CD4-positive, alpha-beta T cell treated with Interleukin-4 for 1 hour (primary cell): ENCODE measurements around the gene PPP1R8.
"Not testable (repeated sequence)": the region's sequence is repeated elsewhere in the genome, so short reads cannot be mapped to it uniquely, and the experiment has no call there.

Experiments
- DNase-seq, 2 donors: peaks; one replicate each; pipeline ENCODE4 v3.0.0-alpha.2; 2020 to 2022

Gene PPP1R8

DNA sequence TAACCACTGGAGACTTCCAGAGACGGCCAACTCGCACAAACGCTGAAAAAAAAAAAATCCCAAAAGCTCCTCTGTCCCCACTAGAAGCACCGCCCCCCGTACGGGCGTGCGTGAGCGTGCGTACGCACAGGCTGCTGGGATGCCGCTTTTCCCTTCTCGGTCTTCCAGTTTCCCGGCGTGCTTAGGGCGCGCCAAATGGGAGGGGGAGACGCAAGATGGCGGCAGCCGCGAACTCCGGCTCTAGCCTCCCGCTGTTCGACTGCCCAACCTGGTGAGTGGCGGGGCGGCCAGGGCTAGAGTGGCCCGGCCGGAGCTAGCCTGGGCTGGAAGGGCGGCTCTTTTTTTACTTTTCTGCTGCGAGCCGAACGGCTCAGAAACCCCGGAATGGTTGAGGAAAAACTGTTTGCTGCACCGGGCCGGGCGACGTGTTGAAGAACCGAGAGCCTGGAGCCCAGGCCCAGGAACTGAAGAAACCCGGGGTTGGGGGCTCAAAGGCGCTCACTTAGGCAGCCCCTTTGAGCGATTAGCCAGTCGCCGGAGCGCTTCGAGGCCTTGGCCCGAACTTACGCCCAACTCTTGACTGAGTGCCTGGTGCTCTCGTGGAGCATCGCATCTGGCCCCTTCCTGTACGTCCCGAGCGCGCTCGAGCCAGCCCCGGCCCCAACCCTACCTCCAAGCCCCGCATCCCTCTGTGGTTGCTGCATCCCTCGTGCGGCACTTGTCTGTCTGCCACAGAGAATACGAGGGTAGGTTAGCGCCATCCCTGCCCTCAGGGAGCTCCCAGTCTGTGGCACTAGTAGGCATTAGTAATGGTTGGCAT is at the start of gene PPP1R8:
Gene PPP1R8, plus strand, starts transcription at position 162 of the 820 bp plus-strand sequence. Its CDS starts 54 bp downstream, at position 216.
- peak; percentile 88 to 91 for DNase-seq

DNA sequence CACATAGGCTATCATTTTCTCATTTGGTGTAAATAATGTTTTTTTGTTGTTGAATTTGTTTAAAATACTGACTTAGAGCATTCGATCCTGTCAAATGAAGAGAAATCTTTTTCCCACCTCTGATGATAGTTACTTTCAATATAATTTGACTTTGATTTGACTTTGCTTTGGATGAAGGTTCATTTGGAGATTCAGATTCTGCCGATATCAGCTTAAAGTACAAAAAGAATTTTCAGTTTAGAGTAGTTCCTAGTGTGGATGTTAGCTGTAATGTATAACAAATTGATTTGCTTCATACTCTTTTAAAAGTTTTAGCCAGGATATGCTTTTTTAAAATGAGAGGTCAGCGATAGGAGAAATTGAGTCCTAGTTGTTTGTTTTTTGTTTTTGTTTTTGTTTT is 47.6 kb upstream of the PPP1R8 start:
- no peak for DNase-seq

DNA sequence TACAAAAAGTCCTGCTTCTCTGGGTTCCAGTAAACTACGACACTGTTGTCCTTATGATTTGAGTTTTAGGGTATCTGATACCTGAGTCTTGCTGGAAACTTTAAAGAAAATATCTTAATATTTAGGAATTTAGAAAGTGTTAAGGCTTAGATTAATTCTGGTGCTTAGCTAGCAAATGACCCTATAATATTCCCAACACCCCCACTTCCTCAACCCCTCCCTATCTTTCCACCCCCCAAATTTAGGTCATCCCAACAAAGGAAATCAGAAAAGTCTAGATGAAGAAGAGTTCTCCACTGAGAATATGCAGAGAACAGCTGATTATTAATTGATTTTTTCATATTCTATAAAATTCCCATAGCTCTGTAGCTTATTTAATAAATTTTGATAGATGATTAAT is 45.9 kb upstream of the PPP1R8 start:
- DNase-seq: no peak

DNA sequence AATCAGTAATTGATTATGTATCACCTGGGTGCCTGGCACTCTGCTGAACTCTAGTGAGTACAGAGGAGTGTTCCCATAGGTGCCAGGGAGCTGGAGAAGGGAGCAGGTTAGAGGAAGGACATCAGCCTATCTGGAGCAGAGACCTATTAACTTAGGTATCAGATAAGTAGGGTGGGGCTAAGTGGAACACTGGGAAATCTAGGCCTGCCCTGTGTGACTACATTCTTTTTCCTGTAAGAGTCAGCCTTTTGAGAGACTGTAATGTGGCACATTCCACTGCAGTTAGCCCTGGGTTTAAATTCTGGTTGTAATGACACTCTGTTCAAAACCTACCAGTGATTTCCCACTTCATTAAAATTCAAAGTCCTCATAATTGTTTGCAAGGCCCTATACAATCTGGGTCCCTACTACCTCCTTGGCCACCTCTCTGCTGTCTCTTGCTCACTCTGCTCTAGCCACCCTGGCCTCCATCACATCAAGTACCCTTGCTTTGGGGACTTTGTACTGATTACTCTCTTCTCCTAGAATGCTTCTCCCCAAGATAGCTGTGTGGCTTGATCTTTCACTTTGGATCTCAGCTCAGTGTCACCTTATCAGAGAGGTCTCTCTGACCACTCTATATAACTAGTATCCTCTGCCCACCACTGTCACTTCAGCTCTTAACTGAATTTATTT is 44.7 kb upstream of the PPP1R8 start:
- DNase-seq: no peak

DNA sequence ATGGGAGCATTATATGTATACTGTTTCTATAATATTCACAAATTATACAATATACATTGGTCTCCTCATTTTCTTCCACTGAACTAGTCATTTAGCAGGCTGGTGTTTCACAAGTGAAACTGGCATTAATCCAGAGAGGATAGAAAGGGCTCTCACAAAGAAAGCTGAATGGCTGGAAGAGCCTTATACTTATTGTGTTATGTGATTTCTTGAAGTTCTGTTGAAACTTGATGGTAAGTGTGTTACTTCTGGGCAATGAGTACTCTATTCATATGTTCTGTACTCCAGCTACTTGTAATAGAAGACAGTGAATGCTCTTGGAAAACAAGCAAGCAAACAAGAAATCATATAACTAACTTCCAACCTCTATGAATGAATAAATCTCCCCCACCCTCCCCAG is 42.7 kb upstream of the PPP1R8 start:
- no peak for DNase-seq

DNA sequence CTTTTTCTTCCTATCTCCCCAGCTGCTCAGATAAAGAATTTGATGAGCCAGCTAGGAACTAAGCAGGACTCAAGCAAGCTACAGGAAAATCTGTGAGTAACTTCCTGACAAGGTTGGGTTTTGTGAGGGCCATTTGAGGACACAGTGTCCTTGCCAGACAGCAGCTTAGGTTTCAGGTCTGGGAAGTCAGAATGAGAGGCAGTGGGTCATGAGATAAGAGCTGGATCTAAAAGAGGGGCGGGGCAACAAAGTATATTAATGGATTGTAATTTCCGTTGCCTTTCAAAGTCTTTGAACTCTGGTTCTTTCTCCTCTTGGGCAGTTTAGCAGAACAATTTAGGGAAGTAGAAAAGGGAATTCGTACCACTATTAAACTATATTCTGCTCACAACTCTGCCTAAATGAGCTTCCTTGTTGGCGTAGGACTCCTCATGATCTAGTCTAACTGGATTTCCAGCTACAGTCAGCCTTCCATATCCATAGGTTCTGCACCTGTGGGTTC is 41.0 kb upstream of the PPP1R8 start:
- no peak for DNase-seq

DNA sequence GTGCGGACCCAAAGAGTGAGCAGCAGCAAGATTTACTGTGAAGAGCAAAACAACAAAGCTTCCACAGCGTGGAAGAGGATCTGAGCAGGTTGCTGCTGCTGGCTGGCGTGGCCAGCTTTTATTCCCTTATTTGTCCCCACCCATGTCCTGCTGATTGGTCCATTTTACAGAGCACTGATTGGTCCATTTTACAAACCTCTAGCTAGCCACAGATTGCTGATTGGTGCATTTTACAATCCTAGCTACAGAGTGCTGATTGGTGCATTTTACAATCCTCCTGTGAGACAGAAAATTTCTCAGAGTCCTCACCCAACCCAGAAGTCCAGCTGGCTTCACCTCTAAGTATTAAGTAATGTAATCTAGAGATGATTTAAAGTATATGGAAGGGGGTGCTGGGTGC is 40.3 kb upstream of the PPP1R8 start:
- DNase-seq: not testable (repeated sequence)

DNA sequence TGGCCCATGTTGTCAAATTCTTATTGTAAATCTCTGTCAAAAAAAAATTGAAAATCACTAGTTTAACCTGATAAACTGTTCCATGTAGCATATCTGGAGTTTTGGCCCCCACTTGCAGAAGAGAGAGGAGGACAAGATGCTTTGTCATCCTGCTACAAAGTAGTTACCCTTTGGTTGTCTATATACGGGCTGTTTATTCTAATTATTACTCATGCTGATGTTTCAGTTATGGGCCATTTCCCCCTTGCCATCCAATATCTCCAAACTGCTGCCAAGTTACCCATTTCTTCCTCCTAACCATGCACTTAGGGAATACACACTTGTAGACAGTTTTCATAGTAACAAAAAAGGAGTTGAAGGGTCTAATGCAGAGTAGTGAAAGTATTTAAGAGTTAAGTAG is 35.0 kb upstream of the PPP1R8 start:
- DNase-seq: no peak

DNA sequence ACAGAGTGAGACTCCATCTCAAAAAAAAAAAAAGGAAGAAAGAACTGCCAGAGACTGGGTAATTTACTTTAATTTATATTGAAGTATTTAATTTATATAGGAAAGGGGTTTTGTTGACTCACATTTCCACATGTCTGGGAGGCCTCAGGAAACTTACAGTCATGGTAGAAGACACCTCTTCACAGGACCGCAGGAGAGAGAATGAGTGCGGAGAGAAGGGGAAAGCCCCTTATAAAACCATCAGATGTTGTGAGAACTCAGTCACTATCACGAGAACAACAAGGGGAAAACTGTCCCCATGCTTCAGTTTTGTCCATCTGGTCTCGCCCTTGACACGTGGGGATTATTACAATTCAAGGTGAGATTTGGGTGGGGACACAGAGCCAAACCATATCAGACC is 25.8 kb upstream of the PPP1R8 start:
- DNase-seq: no peak

DNA sequence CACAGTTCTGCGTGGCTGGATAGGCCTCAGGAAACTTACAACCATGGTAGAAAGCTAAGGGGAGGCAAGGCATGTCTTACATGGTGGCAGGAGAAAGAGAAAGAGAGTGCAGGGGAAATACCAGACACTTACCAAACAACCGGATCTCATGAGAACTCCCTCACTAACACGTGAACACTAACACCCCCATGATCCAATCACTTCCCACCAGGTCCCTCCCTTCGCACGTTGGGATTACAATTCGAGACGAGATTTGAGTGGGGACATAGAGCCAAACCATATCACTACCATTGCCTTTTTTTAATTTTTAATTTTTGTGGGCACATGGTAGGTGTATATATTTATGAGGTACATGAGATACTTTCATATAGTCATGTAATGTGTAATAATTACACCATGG is 23.8 kb upstream of the PPP1R8 start:
- DNase-seq: no peak

DNA sequence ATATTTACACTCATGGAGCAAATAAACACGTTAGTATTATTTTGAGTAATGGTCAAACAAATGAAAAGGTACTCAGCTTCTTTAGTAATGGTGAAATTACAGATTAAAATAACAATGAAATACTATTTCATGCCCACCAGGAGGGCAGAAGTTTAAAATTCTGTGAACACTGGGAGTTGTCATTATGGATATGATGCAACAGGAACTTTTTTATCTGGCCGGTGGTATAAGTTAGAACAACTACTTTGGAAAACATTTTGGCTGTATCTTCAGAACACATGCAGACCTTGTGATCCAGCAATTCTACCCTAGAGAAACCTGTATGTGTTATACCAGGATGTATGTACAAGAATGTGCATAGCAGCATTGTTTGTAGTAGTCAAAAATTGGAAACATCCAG is 23.2 kb upstream of the PPP1R8 start:
- DNase-seq: no peak

DNA sequence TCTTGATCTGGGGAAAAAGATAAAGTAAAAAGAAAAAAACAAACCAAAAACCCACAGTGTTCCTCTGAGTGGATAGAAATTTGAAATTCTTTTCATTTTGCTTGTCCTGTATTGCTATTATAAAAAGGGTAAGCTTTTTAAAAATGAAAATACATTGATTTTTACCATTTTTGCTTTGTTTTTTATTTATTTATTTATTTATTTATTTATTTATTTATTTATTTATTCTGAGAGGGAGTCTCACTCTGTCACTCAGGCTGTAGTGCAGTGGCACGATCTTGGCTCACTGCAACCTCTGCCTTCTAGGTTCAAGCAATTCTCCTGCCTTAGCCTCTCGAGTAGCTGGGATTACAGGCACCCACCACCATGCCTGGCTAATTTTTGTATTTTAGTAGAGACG is 22.5 kb upstream of the PPP1R8 start:
- DNase-seq: not testable (repeated sequence)

DNA sequence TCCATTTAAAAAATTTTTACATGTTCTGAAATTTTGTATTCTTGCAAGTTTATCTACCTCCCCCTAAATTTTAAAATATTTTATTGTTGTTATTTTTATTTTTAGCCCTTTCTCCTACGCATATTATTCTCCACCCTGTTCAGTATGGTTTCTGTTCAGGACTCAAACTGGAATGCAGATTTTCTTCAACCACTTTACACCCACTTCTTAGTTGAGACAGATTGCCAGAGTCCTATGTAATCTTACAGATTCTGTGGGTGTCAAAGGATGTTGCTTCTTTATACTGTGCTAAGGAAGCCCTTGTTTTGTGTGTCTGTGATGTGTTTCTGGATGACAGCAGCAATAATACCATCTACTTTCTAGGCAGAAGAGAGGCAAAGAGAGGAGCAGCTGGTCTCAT is 20.7 kb upstream of the PPP1R8 start:
- DNase-seq: no peak

DNA sequence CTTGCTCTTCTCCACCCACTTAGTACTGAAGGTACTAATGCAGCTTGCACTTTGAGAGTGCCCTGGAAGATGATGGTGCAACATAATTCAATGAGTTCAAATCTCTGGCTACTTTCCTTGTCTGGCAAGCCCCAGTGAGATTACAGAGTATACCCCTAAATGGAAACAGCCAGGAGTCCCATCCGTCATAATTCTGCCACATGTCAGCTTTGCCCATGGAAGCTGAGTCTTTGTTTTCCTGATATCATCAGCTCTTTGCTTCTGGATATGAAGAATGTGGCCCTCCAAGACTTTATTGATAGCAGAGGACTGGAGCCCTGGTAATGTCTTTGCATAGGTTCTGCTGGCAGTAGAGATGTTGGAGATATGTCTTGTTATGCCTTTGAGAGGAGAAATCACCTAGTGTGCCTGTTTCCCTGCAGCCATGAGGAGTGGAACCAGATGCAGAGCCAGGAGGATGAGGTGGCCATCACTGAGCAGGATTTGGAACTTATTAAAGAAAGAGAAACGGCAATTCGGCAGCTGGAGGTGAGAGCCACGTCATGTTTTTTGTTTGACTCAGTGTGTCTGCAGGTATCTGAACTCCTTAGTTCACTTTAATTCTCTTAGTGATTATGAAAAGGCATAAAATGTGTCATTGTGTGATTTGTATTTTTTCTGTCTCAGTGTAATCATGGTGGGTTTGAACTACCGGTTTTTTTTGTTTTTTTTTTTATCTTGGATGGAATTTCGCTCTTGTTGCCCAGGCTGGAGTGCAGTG is 18.7 kb upstream of the PPP1R8 start:
- DNase-seq: no peak

DNA sequence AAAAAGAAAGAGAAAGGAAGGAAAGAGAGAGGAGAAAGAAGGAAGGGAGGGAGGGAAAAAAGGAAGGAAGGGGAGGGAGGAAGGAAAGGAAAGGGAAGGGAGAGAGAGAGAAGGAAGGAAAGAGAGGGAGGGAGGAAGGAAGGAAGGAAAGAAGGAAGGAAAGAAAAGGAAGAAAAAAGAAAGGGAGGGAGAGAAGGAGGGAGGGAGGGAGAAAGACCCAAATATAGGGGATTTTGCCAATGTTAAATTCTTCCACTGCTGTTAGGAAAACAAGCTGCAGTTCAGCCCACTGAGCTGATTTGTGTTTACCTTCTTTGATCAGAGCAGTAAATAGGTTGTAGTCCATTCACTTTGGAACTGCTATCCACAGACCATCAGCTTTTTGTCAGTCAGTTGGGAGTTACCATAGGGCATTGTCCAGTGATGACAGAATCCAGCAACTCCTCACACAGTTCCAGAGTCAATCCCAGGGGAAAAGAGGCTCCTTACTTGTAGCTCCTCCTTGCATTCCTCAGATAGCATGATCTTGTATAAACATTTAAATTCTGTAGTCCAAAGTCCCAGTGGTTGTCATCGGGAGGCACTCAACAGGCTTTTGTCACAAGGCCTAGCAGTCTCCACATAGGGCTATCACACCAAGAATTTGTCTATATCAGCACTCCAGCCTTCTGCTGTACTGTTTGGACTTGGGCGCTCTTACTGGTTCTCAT is 13.5 kb upstream of the PPP1R8 start:
- no peak for DNase-seq

DNA sequence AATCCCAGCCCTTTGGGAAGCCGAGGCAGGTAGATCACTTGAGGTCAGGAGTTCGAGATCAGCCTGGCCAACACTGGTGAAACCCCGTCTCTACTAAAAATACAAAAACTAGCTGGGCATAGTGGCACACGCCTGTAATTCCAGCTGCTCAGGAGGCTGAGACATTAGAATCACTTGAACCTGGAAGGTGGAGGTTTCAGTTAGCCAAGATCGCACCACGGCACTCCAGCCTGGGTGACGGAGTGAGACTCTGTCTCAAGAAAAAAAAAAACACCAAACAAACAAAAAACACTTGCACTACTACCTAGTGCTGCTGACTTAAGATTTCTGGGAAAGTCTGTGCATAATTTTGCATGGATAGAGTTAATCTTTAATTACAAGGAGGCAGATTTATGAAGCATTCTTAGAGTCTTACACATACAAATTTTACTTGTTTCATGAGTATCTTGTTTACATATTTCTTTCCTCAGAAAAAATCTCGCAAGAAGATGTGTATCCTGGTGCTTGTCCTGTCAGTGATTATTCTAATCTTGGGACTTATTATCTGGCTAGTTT is 8.7 kb upstream of the PPP1R8 start:
- no peak for DNase-seq

DNA sequence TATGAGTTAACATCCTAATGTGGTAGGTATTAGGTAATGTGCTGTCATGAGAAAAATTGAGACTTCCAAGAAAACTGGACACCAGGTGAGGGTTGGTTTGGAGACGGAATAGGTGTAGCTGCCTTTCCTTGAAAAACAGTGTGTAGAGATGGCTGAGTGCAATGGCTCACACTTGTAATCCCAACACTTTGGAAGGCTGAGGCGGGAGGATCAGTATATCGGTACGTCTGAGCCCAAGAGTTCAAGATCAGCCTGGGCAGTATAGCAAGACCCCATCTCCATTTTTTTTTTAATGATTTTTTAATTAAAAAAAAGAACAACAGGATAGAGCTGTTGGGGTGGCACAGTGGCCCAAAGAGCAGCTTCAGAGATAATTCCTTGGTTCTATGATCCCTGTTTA is 6.8 kb upstream of the PPP1R8 start:
- no peak for DNase-seq

DNA sequence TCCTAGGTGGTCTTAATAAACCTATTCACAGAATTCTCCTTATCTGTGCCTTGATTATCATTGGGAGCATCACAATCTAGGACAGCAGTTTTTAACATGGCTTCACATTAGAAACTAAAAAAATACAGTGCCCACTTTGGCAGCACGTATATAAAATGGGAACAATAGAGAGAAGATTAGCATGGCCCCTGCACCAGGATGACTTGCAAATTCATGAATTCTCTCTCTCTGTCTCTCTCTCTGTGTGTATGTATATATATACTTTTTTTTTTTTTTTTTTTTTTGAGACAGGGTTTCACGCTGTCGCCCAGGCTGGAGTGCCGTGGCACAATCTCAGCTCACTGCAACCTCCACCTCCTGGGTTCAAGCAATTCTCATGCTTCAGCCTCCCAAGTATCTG is 6.2 kb upstream of the PPP1R8 start:
- DNase-seq: no peak

DNA sequence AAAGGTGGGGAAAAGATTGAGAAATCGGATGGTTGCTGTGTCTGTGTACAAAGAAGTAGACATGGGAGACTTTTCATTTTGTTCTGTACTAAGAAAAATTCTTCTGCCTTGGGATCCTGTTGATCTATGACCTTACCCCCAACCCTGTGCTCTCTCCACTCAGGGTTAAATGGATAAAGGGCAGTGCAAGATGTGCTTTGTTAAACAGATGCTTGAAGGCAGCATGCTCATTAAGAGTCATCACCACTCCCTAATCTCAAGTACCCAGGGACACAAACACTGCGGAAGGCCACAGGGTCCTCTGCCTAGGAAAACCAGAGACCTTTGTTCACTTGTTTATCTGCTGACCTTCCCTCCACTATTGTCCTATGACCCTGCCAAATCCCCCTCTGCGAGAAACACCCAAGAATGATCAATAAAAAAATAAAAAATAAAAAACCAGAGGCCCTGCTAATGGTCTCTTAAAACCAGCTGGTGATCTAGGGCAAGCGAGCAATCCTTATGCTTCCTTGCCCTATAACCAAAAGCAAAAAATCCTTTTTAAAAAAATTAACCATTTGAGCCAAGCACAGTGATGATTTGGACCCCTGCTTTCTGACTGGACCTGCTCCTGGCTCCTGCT is 1.1 kb upstream of the PPP1R8 start:
- not testable (repeated sequence) for DNase-seq

DNA sequence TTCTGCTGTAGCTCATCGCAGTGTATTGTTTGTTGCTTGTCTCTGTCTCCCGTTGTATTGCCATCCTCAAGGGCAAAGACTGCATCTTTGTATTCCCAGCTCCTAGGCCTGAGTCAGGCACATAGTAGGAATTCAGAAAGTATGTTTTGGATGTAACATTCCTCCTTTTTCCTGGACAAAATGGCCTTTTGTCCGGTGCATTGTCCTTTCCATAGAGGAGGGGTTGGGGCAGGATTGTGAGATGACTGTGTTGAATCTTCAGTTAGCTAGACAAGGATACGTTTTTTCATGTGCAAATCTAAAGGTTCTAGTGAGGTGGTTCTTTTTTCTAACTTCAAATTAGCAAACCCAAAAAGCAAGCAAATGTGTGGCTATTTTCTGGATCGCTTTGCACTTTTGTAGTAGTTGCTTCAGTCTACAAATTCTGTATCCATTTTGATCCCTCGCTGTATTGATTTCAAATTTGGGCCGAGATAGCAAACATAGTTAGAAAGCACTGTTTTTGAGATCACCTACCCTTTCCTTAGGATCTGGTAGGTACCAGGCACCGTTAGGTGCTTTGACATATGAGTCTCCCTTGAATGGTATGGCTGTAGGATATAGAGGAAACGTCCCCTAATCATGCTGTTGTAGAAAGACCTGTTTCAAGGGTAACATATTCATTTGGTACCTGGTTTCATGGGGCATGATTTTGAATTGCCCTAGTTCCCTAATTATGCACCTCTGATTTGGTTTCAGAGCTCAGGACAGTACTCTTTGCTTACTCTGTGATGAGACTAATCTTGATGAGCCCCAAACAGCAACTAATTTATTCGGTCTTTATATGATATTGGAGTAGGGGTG is 1.2 kb downstream of the PPP1R8 start:
- no peak for DNase-seq

DNA sequence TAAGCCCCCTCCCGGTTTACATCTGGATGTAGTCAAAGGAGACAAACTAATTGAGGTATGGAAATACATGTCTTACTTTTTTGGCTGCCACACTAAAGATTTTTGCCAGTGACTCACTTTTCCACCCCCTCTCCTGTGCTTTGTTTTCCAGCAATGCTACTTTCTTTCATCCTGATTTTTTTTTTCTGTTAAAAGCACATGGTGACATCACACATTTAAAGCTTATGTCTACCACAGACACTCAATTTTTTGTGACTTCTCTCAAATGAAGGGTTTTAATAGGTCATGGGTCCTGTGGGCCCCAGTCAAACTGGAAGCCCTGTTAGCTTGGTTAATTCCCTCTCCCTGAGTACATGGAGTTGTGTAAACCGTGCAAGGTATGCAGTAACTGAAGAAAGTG is 2.2 kb downstream of the PPP1R8 start:
- no peak for DNase-seq
